D721Med (cell line): ENCODE measurements around the gene OLIG1.

Experiments used
- DNase-seq: peaks from one replicate; pipeline ENCODE4 v3.0.0; 2011; ENCODE audit warnings: low spot score; ENCODE audit not compliant: insufficient read length
- FAIRE-seq: peaks from 2 replicates; lab custom pipeline; 2011; peaks lifted over from hg19 to GRCh38; lab: Jason Lieb, UNC
- CTCF ChIP-seq: IDR thresholded peaks from 2 replicates; pipeline ENCODE4 v1.5.1; 2012; ENCODE audit warnings: mild to moderate bottlenecking, control low read depth; ENCODE audit not compliant: insufficient read depth; ENCODE audit errors: missing control alignments

Gene OLIG1

GRCh38 chr21:33027401-33028286 is 42.3 kb upstream of the OLIG1 start:
- FAIRE-seq (no peak), DNase-seq (no peak)
- no peak for TF ChIP-seq CTCF

GRCh38 chr21:33028287-33028670 is 41.7 kb upstream of the OLIG1 start:
- FAIRE-seq, result no peak
- TF ChIP-seq CTCF, result no peak

GRCh38 chr21:33028773-33029384 is 41.1 kb upstream of the OLIG1 start:
- no peak for FAIRE-seq
- no peak for TF ChIP-seq CTCF
- DNase-seq, result no peak

More at GRCh38 chr21:33028287-33028670, 41.7 kb upstream of the OLIG1 start:
- DNase-seq, result no peak

DNA sequence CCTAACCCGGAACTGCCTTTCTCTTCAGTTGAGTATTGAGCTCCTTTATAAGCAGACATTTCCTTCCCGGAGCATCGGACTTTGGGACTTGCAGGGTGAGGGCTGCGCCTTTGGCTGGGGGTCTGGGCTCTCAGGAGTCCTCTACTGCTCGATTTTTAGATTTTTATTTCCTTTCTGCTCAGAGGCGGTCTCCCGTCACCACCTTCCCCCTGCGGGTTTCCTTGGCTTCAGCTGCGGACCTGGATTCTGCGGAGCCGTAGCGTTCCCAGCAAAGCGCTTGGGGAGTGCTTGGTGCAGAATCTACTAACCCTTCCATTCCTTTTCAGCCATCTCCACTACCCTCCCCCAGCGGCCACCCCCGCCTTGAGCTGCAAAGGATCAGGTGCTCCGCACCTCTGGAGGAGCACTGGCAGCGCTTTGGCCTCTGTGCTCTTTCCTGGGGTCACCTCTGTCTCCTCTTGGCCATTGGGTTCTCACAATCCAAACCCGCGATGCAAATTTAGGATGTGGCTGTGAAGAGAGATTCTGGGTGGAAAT is 40.5 kb upstream of the OLIG1 start:
- no peak for TF ChIP-seq CTCF
- FAIRE-seq (no peak), DNase-seq (no peak)

- FAIRE-seq, result no peak
- DNase-seq, result no peak
- no peak for TF ChIP-seq CTCF
These were observed 39.9 kb upstream of the OLIG1 start for GRCh38 chr21:33029975-33030461.

DNA sequence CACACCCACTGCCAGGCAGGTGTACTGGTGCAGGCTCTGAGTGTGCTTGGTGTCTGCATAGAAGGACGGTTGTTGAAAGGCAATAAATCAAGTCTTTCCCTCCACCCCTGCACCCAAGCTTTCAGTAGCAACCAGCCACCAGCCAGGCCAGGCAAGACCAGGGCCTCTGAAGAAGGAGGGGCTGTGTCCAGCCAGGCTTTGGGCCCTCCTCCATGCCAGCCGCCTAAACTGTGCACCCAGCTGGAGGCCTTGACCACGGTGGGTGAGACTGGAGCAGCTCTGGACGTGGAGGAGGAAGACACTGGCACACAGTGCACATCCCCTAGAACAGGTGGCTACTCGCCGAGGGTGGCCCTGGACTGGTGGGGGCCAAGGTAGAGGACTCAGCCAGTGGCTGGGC is 39.3 kb upstream of the OLIG1 start:
- FAIRE-seq, result no peak
- no peak for TF ChIP-seq CTCF
- DNase-seq, result no peak
